HUDEP-2 (cell line): Measurements from ENCODE around the gene NKAIN2.
"Not testable (repeated sequence)": the region's sequence is repeated elsewhere in the genome, so short reads cannot be mapped to it uniquely, and the experiment has no call there.

Experiments
- DNase-seq, 76 experiments: peaks; one replicate each; lab custom pipeline; 2025; ENCODE audit not compliant: unreplicated experiment in 76 of 76; lab: John Stamatoyannopoulos, UW

Gene NKAIN2

GRCh38 chr6:124723671-124724070 is 920.0 kb downstream of the NKAIN2 start:
- DNase-seq: no peak

- not testable (repeated sequence) for DNase-seq
Observed at GRCh38 chr6:124737804-124738203, 934.1 kb downstream of the NKAIN2 start.

- DNase-seq: no peak
Observed at GRCh38 chr6:124738482-124738881, 934.8 kb downstream of the NKAIN2 start.

- DNase-seq: no peak
Observed at GRCh38 chr6:124741341-124741740, 937.7 kb downstream of the NKAIN2 start.

- no peak for DNase-seq
Observed at GRCh38 chr6:124742971-124743370, 939.3 kb downstream of the NKAIN2 start.

- DNase-seq: no peak
Observed at GRCh38 chr6:124743420-124743819, 939.8 kb downstream of the NKAIN2 start.

GRCh38 chr6:124747349-124747748 is 943.7 kb downstream of the NKAIN2 start:
- DNase-seq: no peak

- no peak for DNase-seq
Observed at GRCh38 chr6:124748778-124749177, 945.1 kb downstream of the NKAIN2 start.

GRCh38 chr6:124753001-124753400 is 949.3 kb downstream of the NKAIN2 start:
- DNase-seq: no peak

- no peak for DNase-seq
Observed at GRCh38 chr6:124753562-124754105, 950.0 kb downstream of the NKAIN2 start.

- no peak for DNase-seq
Observed at GRCh38 chr6:124755321-124755720, 951.7 kb downstream of the NKAIN2 start.

- DNase-seq: no peak
Observed at GRCh38 chr6:124757560-124757959, 953.9 kb downstream of the NKAIN2 start.

- no peak for DNase-seq
Observed at GRCh38 chr6:124758663-124759062, 955.0 kb downstream of the NKAIN2 start.

GRCh38 chr6:124765280-124765679 is 961.6 kb downstream of the NKAIN2 start:
- peak in 1 of 76 experiments; percentile 7 for DNase-seq

- DNase-seq: no peak
Observed at GRCh38 chr6:124768224-124768623, 964.6 kb downstream of the NKAIN2 start.

GRCh38 chr6:124769811-124770544 is 966.3 kb downstream of the NKAIN2 start:
- DNase-seq: no peak

- DNase-seq: no peak
Observed at GRCh38 chr6:124770784-124771183, 967.1 kb downstream of the NKAIN2 start.

GRCh38 chr6:124772733-124773319 is 969.2 kb downstream of the NKAIN2 start:
- no peak for DNase-seq

- DNase-seq: no peak
Observed at GRCh38 chr6:124775121-124775520, 971.5 kb downstream of the NKAIN2 start.

- DNase-seq: no peak
Observed at GRCh38 chr6:124777863-124778262, 974.2 kb downstream of the NKAIN2 start.

GRCh38 chr6:124780623-124781022 is 977.0 kb downstream of the NKAIN2 start:
- DNase-seq: no peak

GRCh38 chr6:124783344-124783743 is 979.7 kb downstream of the NKAIN2 start:
- DNase-seq: no peak
